ENCODE results near the gene RAPGEF6. TPM values are rescaled to one million over a fixed set of nuclear protein-coding genes. Genes with fewer than 3 reads are reported as not detected.
A peak's percentile ranks its signal among the peaks of the same experiment; 100 is the strongest.

Gene RAPGEF6
- total RNA-seq, 1 experiment from 2014 or later, result 9.7 TPM

DNA sequence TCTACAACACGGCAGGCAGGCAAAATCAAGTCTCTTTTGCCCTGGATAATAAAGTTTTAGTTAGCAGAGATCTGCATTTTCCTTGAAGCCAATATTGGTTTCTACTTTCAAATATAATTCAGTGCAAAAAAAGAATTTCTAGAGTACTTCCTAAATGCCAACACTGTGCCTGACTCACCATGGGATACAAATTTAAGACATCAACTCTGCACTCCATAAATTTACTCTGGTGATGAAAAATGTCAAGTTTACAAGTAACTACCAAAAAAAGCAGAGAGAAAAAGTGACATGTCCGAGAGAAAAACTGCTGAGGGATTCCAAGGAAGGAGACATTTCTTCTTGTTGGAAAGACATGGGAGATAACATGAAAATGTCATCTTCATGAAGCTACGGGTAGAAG is 119.7 kb downstream of the RAPGEF6 start:
- Histone ChIP-seq H3K9me2 (replicated peaks; ENCODE audit: low read length) (no peaks in the 10 kb centered on the region), H3K4me1 (ENCODE audit: insufficient read depth, low read length) (peaks cover 12% of the 10 kb centered on the region; the same call in 1 of the 2 replicates), H3K4me3 (ENCODE audit: low read length) (no peak overlapping the region), H3K27ac (ENCODE audit: low read length) (no peak overlapping the region), H4K20me1 (ENCODE audit: low read length) (no peaks in the 10 kb centered on the region), H3K27me3 (ENCODE audit: low read length) (no peaks in the 10 kb centered on the region), H3K4me2 (ENCODE audit: low read length) (no peak overlapping the region), H3K9me3 (ENCODE audit: low read length) (no peaks in the 10 kb centered on the region), H2AFZ (ENCODE audit: low read length) (no peak overlapping the region), H3K79me2 (ENCODE audit: low read length) (no peaks in the 10 kb centered on the region), H3K36me3 (ENCODE audit: low read depth, low read length) (no peaks in the 10 kb centered on the region), H3F3A (ENCODE audit: low read length, unreplicated experiment) (no peaks in the 10 kb centered on the region), H3K9ac (ENCODE audit: low read length) (no peak overlapping the region)
- intact Hi-C loops (cut with micrococcal nuclease), result no loop called here
- ATAC-seq, result peak; percentile 50
- ChIA-PET CTCF (no interaction called here), POLR2A (ENCODE audit: unreplicated experiment) (no interaction called here)
- DNase-seq, result no peak
- TF ChIP-seq EZH2phosphoT487 (IDR thresholded peaks at IDR 0.05; ENCODE audit: borderline replicate concordance, low read length) (no peak), CTCF (conservative IDR thresholded peaks at IDR 0.05; ENCODE audit: low read depth, low read length) (no peak), EZH2 (IDR thresholded peaks at IDR 0.05; ENCODE audit: low read length, unreplicated experiment) (no peak)
- no TSS peak for BruUV-seq (replicated peaks)

DNA sequence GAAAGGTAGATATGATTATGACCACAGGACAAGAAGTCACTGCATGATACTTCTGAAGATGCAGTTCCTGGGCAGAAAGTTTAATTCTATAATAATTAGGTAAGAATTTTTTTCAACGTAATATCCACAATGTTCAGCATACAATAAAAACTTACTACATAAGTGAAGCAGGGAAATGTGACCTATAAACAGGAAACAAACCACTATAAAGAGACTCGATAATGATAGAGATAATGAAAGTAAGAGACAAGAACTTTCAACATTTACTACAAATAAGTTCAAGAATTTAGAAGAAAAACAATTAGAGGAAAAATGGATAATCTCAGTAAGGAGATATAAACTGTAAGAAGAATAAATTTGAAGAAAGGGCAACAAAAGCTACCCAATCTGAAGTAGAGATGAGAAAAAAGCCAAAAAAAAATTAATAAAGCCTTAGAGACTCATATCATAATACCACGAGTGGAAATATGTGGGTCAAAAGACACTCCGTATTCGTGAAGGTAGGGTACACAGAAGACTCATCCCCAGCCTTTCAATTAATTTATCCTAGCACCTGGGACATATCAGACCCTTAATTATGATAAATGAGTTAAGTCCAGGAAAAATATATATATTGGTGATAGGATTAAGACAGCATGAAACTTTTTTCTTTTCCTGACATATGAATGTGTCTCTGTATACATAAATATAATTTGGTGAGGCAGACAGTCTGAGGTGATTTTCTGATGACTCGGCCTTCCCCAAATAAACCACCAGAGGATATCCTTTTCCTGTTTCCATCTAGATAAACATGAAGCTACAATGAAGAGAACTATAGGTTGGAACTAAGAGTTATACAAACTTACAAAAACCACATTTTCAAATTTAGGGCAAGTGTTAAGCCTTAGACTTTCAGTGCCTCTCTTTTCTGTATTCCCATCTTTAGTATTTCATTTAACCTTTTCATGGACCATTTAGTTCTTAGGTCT is 120.4 kb downstream of the RAPGEF6 start:
- H3F3A ChIP-seq (ENCODE audit: low read length, unreplicated experiment), result no peaks in the 10 kb centered on the region
- peak; percentile 97 for ATAC-seq
- H3K4me3 ChIP-seq (ENCODE audit: low read length), result no peak overlapping the region
- no peak overlapping the region for H2AFZ ChIP-seq (ENCODE audit: low read length)
- no peaks in the 10 kb centered on the region for H3K9me3 ChIP-seq (ENCODE audit: low read length)
- no peaks in the 10 kb centered on the region for H4K20me1 ChIP-seq (ENCODE audit: low read length)
- ChIA-PET POLR2A (ENCODE audit: unreplicated experiment) (no interaction called here), CTCF (no interaction called here)
- peak; percentile 42 for DNase-seq
- no peak overlapping the region for H3K4me2 ChIP-seq (ENCODE audit: low read length)
- H3K9ac ChIP-seq (ENCODE audit: low read length), result no peak overlapping the region
- H3K27me3 ChIP-seq (ENCODE audit: low read length), result no peaks in the 10 kb centered on the region
- no peaks in the 10 kb centered on the region for H3K36me3 ChIP-seq (ENCODE audit: low read depth, low read length)
- H3K4me1 ChIP-seq (ENCODE audit: insufficient read depth, low read length), result peaks cover 12% of the 10 kb centered on the region; the same call in 1 of the 2 replicates
- intact Hi-C loops (cut with micrococcal nuclease), result no loop called here
- BruUV-seq (replicated peaks), result no TSS peak
- H3K27ac ChIP-seq (ENCODE audit: low read length), result no peak overlapping the region
- no peaks in the 10 kb centered on the region for H3K9me2 ChIP-seq (replicated peaks; ENCODE audit: low read length)
- TF ChIP-seq CTCF (conservative IDR thresholded peaks at IDR 0.05; ENCODE audit: low read depth, low read length), result peak; percentile 25; the same call in 1 of the 2 replicates
- TF ChIP-seq EZH2 (IDR thresholded peaks at IDR 0.05; ENCODE audit: low read length, unreplicated experiment), result no peak
- H3K79me2 ChIP-seq (ENCODE audit: low read length), result no peaks in the 10 kb centered on the region

DNA sequence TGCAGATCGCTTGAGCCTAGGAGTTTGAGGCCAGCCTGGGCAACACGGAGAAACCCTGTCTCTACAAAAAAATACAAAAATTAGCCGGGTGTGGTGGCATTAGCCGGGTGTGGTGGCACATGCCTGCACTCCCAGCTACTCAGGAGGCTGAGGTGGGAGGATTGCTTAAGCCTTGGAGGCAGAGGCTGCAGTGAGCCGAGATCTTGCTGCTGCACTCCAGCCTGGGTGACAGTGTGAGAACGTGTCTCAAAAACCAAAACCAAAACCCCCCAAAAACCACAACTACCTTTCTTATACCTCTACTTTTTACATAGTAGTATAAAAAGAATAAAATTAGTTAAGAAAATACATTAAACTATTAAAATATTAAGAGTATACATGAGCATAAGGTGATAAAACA is 121.2 kb downstream of the RAPGEF6 start:
- CTCF ChIA-PET, result no interaction called here

More for the DNA sequence above, 121.2 kb downstream of the RAPGEF6 start:
- Histone ChIP-seq H2AFZ (ENCODE audit: low read length) (no peak overlapping the region), H3K4me1 (ENCODE audit: insufficient read depth, low read length) (peaks cover 12% of the 10 kb centered on the region; the same call in 1 of the 2 replicates), H3K9me3 (ENCODE audit: low read length) (no peaks in the 10 kb centered on the region), H3K9me2 (replicated peaks; ENCODE audit: low read length) (no peaks in the 10 kb centered on the region), H3K79me2 (ENCODE audit: low read length) (no peaks in the 10 kb centered on the region), H3F3A (ENCODE audit: low read length, unreplicated experiment) (no peaks in the 10 kb centered on the region), H3K4me2 (ENCODE audit: low read length) (no peak overlapping the region), H3K36me3 (ENCODE audit: low read depth, low read length) (no peaks in the 10 kb centered on the region), H4K20me1 (ENCODE audit: low read length) (no peaks in the 10 kb centered on the region), H3K9ac (ENCODE audit: low read length) (no peak overlapping the region), H3K27ac (ENCODE audit: low read length) (no peak overlapping the region), H3K27me3 (ENCODE audit: low read length) (no peaks in the 10 kb centered on the region), H3K4me3 (ENCODE audit: low read length) (no peak overlapping the region)
- intact Hi-C loops (cut with micrococcal nuclease), result no loop called here
- POLR2A ChIA-PET (ENCODE audit: unreplicated experiment), result no interaction called here
- ATAC-seq, result no peak
- no peak for DNase-seq
- BruUV-seq (replicated peaks), result no TSS peak
- TF ChIP-seq EZH2phosphoT487 (IDR thresholded peaks at IDR 0.05; ENCODE audit: borderline replicate concordance, low read length) (no peak), CTCF (conservative IDR thresholded peaks at IDR 0.05; ENCODE audit: low read depth, low read length) (no peak), EZH2 (IDR thresholded peaks at IDR 0.05; ENCODE audit: low read length, unreplicated experiment) (no peak)
